K562 (cell line): Measurements from ENCODE around the gene GEMIN2. TPM values are rescaled to one million over a fixed set of nuclear protein-coding genes. Genes with fewer than 3 reads are reported as not detected.
A peak's percentile ranks its signal among the peaks of the same experiment; 100 is the strongest.

Experiments used
- BRD4 ChIP-seq: fragments of 200-600 bp; sonication (generic); IDR thresholded peaks from 2 replicates; pipeline ENCODE4 v1.6.1; 2017; ENCODE audit warnings: inconsistent platforms
- CHAMP1 ChIP-seq: fragments of 450-650 bp; IDR thresholded peaks from 2 replicates; pipeline ENCODE4 v1.6.1; 2016; ENCODE audit warnings: mild to moderate bottlenecking
- DPF2 ChIP-seq: fragments of 450-650 bp; IDR thresholded peaks from 2 replicates; pipeline ENCODE4 v1.6.1; 2016
- ESRRB ChIP-seq: fragments of 250-450 bp; sonication (Bioruptor Pico); IDR thresholded peaks from 2 replicates; pipeline ENCODE4 v1.5.0; 2020; ENCODE audit warnings: mild to moderate bottlenecking, moderate library complexity, borderline replicate concordance
- HDAC3 ChIP-seq: fragments of 450-650 bp; IDR thresholded peaks from 2 replicates; pipeline ENCODE4 v1.6.1; 2018; ENCODE audit warnings: borderline replicate concordance, mild to moderate bottlenecking, moderate library complexity; ENCODE audit not compliant: partially characterized antibody
- RCOR1 ChIP-seq, 2 experiments: IDR thresholded peaks; 2 replicates each; pipeline ENCODE4 v1.6.1; 2012; ENCODE audit warnings: low read depth in 2 of 2, low read length in 2 of 2, borderline replicate concordance in 1 of 2, improper control_type of control experiment in 1 of 2
- TAF1 ChIP-seq: IDR thresholded peaks from 2 replicates; pipeline ENCODE4 v1.6.1; 2011; ENCODE audit warnings: mild to moderate bottlenecking, low read length, moderate library complexity; ENCODE audit not compliant: insufficient read depth, control insufficient read depth, severe bottlenecking; ENCODE audit errors: extremely low read depth
- TAL1 ChIP-seq: fragments of 450-650 bp; IDR thresholded peaks from 2 replicates; pipeline ENCODE4 v1.6.1; 2016; ENCODE audit warnings: mild to moderate bottlenecking
- TCF7L2 ChIP-seq: fragments of 150-350 bp; IDR thresholded peaks from 2 replicates; pipeline ENCODE4 v1.6.1; 2016; ENCODE audit warnings: low read depth, mild to moderate bottlenecking, low read length, moderate library complexity
- ZBTB5 ChIP-seq: fragments of 450-650 bp; IDR thresholded peaks from 2 replicates; pipeline ENCODE4 v1.6.1; 2017; ENCODE audit warnings: antibody characterized with exemption
- ZKSCAN8 ChIP-seq: fragments of 200-800 bp; sonication (Bioruptor generic); IDR thresholded peaks from 2 replicates; pipeline ENCODE4 v1.6.1; 2016; ENCODE audit warnings: missing genetic modification characterization, missing compliant biosample characterization
- ZNF445 ChIP-seq: fragments of 250-450 bp; sonication (Bioruptor Pico); IDR thresholded peaks from 2 replicates; pipeline ENCODE4 v1.4.0; 2020; ENCODE audit warnings: low read depth, mild to moderate bottlenecking, moderate library complexity
- polyA plus RNA-seq, 8 experiments: library from polyadenylated mRNA; depleted of rRNA in 4 of 8; stranded (reverse) in 5 of 8; unstranded in 3 of 8; fragments of >200 nt; fragmentation: Nextera tagmentation in 2 of 8; fragmentation: Illumina TruSeq in 1 of 8; extraction: Ambion mirVana in 2 of 8; extraction: Trizol in 1 of 8; gene quantifications; 2 replicates each; pipeline versions ENCODE4 v1.2.1 to v1.2.3, GENCODE V29; 2011 to 2014; ENCODE audit warnings: inconsistent platforms in 1 of 8, missing spikeins in 1 of 8
- total RNA-seq, 7 experiments: library from RNA; depleted of rRNA in 6 of 7; stranded (reverse); fragments of >200 nt in 6 of 7; fragmentation: Illumina TruSeq in 2 of 7; extraction: Trizol in 2 of 7; gene quantifications; 2 replicates each; pipeline versions ENCODE4 v1.2.1 to v1.2.3, GENCODE V29; 2011 to 2021; ENCODE audit warnings: low replicate concordance in 1 of 7
- TF ChIP-seq, protein P1 (sequence below), 3 experiments: fragments of 200-800 bp in 1 of 3; fragments of 250-450 bp in 1 of 3; fragments of 450-650 bp in 1 of 3; sonication (Bioruptor Pico) in 1 of 3; sonication (Bioruptor generic) in 1 of 3; formaldehyde crosslinking in 1 of 3; IDR thresholded peaks; 2 replicates each; pipeline versions ENCODE4 v1.6.1 to v1.8.0; 2016 to 2022; ENCODE audit warnings: mild to moderate bottlenecking in 2 of 3, missing genetic modification characterization in 2 of 3, missing compliant biosample characterization in 1 of 3, moderate library complexity in 1 of 3
- TF ChIP-seq, protein P2 (sequence below): sonication (generic); formaldehyde crosslinking; IDR thresholded peaks from 2 replicates; pipeline ENCODE4 v1.8.0; 2022; ENCODE audit warnings: missing genetic modification reagents, mild to moderate bottlenecking, borderline replicate concordance
- TF ChIP-seq, protein P3 (sequence below): fragments of 450-650 bp; formaldehyde crosslinking; IDR thresholded peaks from 2 replicates; pipeline ENCODE4 v1.4.0; 2020; ENCODE audit warnings: mild to moderate bottlenecking, moderate library complexity

GEMIN2 gene
- total and polyA plus RNA-seq, 9 of the 15 experiments (the other 6 are each of a cell fraction or from before 2014, with no cell fraction given): 23.0 to 87.6 (median 45.5) TPM

DNA sequence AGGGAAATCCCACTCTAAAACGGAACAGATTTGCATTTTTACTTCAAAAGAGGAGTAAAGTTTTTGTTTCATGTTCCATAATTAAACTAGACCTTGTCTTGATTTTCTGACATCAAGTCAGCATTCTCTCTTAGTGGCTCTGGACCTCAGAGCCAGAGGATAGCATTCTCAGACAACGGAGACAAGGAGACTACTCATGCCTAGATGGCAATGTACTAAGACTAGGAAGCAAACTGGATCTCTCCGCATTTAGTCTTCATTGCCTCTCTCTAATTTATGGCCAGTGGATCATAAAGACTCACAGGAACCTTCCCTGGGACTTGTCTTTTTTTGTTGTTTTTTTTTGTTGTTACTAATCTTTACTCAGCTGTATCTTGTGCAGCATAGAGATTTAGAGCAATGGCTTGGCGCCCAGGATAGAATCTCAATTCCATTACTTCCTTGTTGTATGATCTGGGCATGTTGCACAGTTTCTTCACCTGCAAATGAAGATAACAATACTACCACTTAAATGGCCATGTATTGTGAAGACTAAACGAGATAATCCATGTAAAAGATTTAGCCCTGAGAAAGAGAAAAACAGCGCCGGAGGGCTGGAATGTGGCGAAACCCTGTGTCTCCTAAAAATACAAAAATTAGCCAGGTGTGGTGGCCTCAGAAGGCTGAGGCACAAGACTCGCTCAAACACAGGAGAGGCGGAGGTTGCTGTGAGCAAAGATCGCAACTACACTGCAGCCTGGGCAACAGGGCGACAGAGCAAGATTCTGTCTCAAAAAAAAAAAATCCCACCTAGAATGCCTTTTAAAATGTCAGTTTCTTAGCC, 4.0 kb upstream of the GEMIN2 start (continued):
- no peak for TF ChIP-seq ZBTB5
- no peak for TF ChIP-seq TCF7L2
- TF ChIP-seq TAF1: no peak
- TF ChIP-seq, protein P1, sequence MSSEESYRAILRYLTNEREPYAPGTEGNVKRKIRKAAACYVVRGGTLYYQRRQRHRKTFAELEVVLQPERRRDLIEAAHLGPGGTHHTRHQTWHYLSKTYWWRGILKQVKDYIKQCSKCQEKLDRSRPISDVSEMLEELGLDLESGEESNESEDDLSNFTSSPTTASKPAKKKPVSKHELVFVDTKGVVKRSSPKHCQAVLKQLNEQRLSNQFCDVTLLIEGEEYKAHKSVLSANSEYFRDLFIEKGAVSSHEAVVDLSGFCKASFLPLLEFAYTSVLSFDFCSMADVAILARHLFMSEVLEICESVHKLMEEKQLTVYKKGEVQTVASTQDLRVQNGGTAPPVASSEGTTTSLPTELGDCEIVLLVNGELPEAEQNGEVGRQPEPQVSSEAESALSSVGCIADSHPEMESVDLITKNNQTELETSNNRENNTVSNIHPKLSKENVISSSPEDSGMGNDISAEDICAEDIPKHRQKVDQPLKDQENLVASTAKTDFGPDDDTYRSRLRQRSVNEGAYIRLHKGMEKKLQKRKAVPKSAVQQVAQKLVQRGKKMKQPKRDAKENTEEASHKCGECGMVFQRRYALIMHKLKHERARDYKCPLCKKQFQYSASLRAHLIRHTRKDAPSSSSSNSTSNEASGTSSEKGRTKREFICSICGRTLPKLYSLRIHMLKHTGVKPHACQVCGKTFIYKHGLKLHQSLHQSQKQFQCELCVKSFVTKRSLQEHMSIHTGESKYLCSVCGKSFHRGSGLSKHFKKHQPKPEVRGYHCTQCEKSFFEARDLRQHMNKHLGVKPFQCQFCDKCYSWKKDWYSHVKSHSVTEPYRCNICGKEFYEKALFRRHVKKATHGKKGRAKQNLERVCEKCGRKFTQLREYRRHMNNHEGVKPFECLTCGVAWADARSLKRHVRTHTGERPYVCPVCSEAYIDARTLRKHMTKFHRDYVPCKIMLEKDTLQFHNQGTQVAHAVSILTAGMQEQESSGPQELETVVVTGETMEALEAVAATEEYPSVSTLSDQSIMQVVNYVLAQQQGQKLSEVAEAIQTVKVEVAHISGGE (CRISPR knock-in tag; IDR thresholded peaks at IDR 0.05): no peak
- TF ChIP-seq BRD4: no peak
- TF ChIP-seq ZKSCAN8 (CRISPR knock-in tag): no peak
- no peak for TF ChIP-seq ZNF445 (CRISPR knock-in tag)
- TF ChIP-seq TAL1: peak; percentile 47; the same call in 1 of the 2 replicates
- no peak for TF ChIP-seq HDAC3
- TF ChIP-seq, protein P2, sequence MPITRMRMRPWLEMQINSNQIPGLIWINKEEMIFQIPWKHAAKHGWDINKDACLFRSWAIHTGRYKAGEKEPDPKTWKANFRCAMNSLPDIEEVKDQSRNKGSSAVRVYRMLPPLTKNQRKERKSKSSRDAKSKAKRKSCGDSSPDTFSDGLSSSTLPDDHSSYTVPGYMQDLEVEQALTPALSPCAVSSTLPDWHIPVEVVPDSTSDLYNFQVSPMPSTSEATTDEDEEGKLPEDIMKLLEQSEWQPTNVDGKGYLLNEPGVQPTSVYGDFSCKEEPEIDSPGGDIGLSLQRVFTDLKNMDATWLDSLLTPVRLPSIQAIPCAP (CRISPR knock-in tag): no peak
- TF ChIP-seq RCOR1 (IDR thresholded peaks at IDR 0.05; ENCODE audit: borderline replicate concordance in 1 of 2, low read depth in 2 of 2, low read length in 2 of 2): 0 out of 4 replicates have a peak, but pooled peaks of 1 of the 2 experiments have one; percentile 23
- TF ChIP-seq, protein P3, sequence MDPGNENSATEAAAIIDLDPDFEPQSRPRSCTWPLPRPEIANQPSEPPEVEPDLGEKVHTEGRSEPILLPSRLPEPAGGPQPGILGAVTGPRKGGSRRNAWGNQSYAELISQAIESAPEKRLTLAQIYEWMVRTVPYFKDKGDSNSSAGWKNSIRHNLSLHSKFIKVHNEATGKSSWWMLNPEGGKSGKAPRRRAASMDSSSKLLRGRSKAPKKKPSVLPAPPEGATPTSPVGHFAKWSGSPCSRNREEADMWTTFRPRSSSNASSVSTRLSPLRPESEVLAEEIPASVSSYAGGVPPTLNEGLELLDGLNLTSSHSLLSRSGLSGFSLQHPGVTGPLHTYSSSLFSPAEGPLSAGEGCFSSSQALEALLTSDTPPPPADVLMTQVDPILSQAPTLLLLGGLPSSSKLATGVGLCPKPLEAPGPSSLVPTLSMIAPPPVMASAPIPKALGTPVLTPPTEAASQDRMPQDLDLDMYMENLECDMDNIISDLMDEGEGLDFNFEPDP: no peak
- TF ChIP-seq ESRRB (CRISPR knock-in tag): no peak
- TF ChIP-seq DPF2: 0 out of 2 replicates have a peak, but pooled peaks have one; percentile 31
- TF ChIP-seq CHAMP1: no peak
